GM21737 (cell line): Measurements from ENCODE around the gene SPATA7.
A peak's percentile ranks its signal among the peaks of the same experiment; 100 is the strongest.
"Not testable (repeated sequence)": the region's sequence is repeated elsewhere in the genome, so short reads cannot be mapped to it uniquely, and the experiment has no call there.

Experiments
- ATAC-seq: cut with Tn5 transposase; IDR thresholded peaks from one replicate; pipeline ENCODE4 v1.9.1; 2021; ENCODE audit warnings: mild to moderate bottlenecking, moderate library complexity; ENCODE audit not compliant: unreplicated experiment

SPATA7 gene, protein sequence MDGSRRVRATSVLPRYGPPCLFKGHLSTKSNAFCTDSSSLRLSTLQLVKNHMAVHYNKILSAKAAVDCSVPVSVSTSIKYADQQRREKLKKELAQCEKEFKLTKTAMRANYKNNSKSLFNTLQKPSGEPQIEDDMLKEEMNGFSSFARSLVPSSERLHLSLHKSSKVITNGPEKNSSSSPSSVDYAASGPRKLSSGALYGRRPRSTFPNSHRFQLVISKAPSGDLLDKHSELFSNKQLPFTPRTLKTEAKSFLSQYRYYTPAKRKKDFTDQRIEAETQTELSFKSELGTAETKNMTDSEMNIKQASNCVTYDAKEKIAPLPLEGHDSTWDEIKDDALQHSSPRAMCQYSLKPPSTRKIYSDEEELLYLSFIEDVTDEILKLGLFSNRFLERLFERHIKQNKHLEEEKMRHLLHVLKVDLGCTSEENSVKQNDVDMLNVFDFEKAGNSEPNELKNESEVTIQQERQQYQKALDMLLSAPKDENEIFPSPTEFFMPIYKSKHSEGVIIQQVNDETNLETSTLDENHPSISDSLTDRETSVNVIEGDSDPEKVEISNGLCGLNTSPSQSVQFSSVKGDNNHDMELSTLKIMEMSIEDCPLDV

DNA sequence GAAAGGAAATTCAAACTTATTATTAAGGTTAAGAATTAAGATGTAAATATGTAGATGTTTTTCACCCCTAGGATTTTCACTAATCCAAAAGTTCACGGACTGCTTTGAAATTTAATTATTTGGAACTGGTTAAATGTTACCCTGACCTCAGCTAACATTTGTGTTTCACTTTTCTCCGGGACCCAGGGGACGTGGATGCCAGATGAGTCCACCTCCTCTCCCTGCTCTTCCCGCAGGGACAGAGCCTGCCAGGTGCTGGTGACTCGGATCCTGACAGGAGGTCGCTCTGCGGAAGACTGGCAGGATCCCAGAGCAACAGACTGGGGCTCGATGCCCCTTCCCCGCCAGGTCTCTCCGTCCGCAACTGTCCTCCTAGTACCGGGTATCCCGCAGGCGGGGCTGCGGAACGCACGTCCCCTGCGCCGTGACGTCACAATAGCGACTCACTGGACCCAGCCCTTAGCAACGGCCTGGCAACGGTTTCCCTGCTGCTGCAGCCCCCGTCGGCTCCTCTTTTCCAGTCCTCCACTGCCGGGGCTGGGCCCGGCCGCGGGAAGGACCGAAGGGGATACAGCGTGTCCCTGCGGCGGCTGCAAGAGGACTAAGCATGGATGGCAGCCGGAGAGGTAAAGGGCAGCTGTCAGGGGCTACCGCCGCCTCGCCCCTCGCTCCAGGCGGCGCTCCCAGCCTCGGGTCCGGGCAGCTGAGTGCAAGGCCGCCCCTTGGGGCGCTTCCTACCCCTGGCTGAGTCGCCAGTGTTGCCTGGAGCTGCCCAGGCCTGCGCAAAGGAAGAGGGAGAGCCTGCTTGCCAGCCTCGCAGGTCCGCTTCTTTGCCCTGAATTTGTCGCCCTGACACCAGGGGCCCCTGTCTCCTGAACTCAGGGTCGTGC is at the start of gene SPATA7:
SPATA7 (plus strand) TSS at position 446 of the 890 bp plus-strand sequence; CDS start at position 608, 162 bp downstream.
- ATAC-seq: peak; percentile 100

DNA sequence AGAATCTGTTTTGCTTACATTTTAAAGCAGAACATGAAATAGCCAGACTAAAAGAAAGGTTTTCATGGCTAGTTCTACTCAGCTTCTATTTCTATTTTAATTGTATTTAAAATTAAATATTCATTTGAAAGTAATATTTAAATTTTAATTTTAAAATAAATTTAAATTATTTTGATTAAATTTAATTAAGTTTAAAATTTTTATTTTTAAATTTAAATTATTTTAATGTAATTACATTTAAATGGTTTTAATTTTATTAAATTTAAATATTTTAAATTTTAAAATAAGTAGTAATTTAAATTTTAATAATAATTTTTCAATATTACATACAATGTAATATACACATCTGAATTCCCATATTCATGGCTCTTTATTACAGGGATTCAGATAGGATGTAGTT is 45.1 kb upstream of the SPATA7 start:
- no peak for ATAC-seq

DNA sequence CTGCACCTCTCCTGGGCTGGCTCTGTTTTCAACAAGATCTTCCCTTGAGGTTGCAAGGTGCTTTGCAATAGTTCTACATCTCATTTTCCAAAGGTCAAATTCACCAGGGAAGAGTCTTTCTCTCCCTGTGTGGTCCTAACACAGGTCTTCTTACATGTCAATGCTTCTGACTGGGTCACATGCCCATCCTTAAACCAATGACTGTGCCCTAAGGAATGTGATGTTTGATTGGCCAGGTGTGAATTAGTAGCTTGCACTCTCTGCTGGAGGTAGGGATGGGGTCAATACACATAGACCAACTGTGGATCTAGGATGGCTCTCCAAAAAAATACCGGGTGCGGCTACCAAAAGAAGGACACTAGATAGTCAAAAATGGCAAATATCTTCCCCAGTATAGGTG is 42.5 kb upstream of the SPATA7 start:
- no peak for ATAC-seq

DNA sequence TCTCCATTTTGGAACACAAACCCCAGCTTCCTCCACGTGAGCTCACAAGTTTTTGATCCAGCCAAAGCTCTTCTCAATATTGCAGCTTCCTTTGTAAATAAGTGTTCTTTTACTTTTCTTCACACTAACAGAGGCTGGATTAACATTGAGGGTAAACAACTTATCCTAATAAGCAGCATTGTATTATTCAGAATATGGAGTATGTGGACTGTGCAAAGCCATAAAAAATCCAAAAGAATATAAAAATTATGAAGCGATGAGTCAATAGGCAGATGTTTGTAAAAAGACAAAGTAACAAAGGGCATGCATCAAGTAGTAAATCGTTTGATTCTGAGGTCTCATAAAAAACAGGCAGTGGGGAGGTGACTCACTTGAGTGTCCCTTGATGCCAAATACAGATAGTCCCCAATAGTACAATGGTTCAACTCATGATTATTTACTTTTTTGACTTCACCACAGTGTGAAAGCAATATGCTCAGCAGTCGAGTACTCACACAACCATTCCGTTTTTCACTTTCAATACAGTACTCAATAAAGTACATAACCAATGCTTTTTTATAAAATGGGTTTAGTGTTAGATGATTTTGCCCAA is 39.3 kb upstream of the SPATA7 start:
- no peak for ATAC-seq

DNA sequence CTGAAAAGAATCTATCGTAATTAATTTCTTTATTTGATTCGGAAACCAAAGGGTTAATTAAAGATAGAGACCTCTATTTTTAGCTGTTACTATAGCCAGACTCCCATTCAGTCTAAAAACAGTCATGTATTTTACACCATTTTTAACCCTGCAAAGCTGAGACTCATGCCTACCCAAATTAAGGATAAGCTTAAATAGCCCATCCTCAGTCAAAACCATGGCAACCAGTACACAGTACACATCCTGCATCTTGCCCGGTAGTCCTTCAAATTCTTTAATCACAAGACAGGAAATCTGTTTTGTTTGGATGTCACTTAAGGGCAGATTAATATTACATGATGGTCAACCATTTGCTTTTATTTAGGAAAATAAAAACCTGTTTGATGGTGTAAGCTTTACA is 36.9 kb upstream of the SPATA7 start:
- ATAC-seq: no peak

DNA sequence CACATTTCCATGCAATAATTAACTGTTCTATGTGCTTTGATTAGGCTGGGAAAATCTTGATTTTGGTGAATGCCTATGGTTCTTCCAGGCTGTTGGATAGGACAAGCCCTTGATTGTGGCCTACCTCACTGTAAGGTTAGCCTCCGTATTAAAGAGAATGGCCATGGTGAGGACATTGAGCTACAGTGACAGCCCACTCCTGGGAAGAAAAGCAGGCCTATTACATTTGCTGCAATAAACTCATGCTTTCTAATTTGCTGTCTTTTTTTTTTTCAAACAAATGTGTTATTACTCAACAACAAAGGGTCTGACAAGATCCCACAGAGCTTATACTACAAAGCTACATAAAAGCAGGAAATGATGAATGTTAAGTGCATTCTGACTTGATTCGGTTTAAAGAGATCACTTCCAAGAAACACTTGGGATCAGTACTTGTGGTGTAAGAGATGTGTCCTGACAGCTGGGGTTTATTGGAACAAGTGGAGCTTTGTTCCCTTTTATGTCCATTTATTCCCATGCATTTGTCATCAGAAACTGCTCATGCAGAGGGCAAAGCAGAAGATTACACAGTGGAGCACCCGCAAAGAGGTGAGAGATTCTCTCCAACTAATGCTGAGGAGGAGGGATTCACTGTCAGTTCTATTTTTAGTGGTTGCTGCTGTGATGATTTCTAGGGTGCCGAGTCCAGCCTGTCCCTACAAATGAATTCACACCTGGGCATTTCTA is 33.3 kb upstream of the SPATA7 start:
- no peak for ATAC-seq

DNA sequence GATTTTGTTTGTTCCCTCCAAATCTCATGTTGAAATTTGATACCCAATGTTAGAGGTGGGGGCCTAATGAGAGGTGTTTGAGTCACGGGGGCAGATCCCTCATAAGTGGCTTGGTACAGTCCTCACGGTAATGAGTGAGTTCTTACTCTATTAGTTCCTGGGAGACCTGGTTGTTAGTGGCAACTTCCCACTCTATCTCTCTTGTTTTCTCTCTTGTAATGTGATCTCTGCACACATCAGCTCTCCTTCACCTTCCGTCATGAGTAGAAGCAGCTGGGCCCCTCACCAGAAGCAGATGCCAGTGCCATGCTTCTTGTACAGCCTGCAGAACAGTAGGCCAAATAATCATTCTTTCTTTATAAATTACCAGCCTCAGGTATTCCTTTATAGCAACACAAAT is 32.8 kb upstream of the SPATA7 start:
- ATAC-seq: no peak

DNA sequence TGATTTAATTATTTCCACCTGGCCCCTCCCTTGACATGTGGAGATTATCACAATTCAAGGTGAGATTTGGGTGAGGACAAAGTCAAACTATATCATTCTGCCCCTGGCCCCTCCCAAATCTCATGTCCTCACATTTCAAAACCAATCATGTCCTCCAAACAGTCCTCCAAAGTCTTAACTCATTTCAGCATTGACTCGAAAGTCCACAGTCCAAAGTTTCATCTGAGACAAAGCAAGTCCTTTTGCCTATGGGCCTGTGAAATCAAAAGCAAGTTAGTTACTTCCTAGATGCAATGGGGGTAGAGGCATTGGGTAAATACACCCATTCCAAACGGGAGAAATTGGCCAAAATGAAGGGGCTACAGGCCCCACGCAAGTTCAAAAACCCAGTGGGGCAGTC is 31.1 kb upstream of the SPATA7 start:
- ATAC-seq: no peak

DNA sequence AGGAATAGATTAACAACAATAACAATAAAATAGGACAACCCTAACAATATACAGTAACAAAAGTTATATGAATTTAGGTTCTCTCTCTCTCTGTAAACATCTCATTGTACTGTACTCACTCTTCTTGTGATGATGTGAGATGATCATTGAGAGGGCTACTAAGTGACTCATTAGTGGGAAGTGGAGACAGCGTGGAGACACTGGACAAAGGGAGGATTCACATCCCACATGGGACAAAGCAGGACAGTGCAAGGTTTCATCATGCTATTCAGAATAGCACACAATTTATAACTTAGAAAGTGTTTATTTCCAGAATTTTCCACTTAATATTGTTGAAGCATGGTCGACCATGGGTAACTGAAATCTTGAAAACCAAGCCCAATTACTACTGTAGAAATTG is 26.0 kb upstream of the SPATA7 start:
- ATAC-seq: no peak

DNA sequence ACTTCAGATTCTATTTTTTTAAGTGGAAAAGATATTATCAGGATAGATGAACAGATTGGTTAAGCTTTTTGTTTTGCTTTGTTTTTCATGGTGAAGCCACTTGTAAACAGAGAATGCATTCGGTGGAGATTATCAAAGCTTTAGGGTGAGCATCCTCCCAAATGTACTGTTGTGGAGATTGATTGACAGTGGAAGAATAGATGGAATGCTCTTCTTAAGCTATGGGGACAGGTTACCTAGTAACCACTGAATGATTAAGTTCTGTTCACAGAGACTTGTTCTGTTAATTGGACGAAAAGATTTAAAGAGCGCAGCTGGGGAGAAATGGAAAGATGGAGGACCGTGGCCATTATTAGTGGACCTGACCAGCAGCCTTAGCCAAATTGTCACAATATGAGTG is 21.8 kb upstream of the SPATA7 start:
- ATAC-seq: no peak

DNA sequence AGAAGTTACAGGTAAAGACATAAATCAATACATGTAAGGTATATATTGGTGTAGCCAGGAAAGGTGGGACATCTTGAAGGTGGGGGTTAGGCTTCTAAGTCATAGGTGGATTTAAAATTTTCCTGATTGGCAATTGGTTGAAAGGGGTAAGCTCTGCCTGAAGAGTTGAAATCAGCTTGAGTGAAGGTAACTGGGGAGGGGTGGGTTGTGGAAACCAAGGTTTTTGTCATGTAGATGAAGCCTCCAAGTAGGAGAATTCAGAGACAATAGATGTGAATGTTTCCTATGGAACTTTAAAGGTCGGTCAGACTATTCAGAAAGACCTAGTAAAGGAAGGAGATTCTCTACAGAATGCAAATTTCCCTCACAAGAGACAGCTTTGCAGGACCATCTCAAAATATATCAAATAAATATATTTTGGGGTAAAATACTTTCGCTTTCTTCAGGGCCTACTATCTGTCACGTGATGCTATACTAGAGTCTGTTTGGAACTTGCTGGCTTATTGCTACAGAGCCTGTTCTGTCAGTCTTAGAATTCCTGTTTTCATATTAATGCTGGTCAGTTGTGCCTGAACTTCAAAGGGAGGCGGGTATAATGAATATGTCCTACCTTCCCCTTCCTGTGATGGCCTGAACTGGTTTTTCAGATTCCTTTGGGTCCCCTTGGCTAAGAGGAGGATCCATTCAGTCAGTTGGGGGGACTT is 20.6 kb upstream of the SPATA7 start:
- no peak for ATAC-seq

DNA sequence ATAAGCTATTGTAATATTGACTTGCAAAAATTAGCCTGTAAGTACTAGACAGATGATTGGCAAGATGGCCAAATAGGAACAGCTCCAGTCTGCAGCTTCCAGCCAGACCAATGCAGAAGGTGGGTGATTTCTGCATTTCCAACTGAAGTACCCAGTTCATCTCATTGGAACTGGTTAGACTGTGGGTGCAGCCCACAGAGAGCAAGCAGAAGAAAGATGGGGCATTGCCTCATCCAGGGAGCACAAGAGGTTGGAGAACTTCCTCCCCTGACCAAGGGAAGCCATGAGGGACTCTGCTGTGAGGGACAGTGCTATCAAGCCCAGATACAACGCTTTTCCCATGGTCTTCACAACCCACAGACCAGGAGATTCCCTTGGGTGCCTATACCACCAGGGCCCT is 16.0 kb upstream of the SPATA7 start:
- ATAC-seq: no peak

DNA sequence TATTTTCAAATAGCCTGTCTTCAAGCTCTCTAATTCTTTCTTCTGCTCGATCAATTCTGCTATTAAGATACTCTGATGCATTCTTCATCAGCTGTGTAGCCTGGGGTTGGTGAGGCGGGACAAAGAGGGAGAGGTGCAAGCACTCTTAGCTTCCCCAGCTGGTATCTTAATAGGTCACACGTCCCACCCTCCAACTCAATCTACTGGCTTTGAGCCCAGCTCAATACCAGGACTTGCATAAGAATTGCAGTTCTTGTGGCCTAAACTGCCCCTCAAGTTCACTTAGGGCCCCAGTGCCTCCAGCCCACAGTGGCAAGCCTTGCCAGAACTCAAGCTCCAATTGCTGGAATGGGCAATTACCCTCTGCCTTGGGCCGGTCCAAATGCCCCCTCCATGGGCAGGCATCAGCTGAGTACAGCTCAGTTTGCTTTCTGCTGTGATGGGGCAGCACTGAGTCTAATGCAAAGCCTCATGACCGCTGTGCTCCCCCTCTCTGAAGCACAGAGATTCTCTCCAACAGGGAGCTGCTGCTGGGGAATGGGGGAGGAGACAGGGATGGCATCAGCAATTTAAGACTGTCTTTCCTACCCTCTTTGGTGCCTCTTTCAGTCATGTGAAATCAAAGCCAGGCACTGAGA is 5.6 kb upstream of the SPATA7 start:
- no peak for ATAC-seq

DNA sequence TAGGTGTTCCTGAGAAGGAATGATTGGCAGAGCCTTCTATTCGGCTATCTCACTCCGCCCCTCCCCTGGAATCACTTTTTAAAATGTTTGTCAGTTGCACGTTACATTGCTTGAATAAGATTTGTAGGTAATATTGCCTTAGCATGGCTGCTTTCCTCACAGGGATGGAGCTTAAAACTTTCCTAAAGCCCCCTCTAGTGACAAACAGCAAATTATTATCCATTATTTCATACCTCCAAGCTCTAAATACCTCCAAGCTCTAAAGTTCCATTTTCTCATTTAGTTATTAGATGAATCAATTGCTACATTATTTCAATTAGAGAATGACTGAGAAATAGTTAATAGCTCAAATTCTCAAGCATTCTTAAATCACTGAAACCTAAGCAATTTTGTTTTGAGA is 5.1 kb upstream of the SPATA7 start:
- ATAC-seq: no peak

DNA sequence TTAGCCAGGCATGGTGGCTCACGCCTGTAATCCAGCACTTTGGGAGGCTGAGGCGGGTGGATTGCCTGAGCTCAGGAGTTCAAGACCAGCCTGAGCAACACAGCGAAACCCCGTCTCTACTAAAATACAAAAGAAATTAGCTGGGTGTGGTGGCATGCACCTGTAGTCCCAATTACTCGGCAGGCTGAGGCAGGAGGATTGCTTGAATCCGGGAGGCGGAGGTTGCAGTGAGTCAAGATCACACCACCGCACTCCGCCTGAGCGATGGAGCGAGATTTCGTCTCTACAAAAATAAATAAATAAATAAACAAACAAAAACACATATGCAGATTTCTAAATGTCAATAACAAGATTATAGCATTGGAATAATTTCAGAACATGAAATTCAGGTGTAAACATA is 3.8 kb upstream of the SPATA7 start:
- ATAC-seq: not testable (repeated sequence)

DNA sequence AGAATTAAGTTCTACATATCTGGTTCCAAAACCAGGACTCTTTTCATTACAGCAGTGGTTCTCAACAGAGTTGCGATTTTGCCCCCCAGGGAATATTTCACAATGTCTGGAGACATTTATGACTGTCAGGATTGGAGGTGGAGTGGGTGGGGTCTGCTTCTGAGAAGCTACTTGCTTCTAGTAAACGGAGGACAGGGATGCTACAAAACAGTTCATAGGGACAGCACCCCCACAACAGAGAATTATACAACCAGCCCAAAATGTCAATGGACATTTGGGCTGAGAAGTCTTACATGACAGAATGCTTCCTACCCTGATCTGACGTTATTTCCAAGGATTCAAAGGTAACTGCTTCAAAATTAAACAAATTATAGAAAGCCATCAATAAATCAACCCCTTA is 739 bp upstream of the SPATA7 start:
- ATAC-seq: no peak

DNA sequence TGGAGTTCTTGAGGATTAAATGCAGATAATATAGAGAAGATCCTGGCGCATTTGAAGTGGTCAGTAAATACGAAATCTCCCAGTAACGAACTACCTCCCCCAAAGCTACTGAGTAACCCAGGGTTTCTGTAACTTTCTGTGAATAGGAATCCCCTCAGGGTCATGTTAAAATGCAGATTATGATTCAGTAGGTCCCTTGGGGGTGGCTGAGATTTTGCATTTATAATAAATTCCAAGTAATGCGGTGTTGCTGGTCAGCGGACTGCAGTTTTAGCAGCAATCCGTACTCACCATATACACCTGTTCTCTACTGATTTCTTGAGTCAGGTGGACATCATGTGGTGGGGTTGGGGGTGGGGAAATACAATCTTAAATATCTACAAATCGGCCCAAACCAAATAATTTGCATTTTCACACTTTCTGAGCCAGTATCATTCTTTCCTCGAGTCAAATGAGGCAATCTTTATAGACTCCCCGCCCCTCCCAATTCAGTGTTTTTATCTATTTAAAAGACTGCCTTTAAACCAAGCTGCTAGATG is 868 bp downstream of the SPATA7 start:
- ATAC-seq: no peak

DNA sequence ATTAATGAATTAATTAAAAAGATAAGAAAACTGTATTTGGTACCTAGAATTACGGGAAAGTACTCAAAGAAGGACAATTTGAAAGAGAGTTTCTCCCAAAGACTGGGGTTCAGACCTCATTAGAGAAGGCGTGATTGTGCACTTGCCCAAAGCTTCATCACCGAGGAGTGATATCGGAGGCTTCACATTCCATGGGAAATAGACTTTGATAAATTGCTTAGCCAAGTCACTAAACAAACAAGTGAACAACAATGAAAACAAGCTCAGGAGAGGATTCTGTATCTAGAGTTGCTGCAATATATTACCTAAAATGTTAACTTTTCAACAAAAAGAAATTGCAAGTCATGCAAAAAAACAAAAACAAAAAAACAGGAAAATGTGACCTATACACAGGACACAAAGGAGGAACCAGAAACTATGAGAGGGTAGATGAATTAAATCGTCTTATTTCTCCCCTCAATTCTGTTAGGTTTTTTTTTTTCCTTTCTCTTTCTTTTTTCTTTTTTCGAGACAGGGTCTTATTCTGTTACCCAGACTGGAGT is 3.4 kb downstream of the SPATA7 start:
- ATAC-seq: no peak

DNA sequence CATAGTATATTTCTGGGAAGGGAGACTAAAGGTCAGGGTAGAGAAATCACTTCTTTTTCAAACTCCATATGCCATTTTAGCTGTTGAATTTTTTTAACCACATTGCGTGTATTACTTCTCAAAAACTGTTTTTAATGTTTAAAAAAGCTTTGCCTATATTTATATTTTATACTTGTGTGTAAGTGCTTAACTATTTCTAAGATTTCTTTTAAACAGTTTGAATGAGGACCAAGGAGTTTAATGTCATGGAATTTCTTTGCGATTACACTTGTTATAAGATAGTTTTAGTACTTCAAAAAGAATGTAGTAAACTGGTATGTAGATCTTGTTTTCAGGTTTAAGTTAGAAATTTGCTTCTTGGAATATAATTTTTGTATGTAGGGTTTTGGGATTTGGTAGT is 7.2 kb downstream of the SPATA7 start:
- ATAC-seq: no peak
